ENCODE results near the gene FGFBP3. TPM values are rescaled to one million over a fixed set of nuclear protein-coding genes. Genes with fewer than 3 reads are reported as not detected.

FGFBP3 gene
- total and polyA plus RNA-seq, 2 donors (not counting 3 experiments of a cell fraction or from before 2014, with no cell fraction given), result 0.11 to 0.38 TPM

GRCh38 chr10:91908337-91909116 lies 759 bp downstream of the FGFBP3 start:
- TF ChIP-seq CTCF (IDR thresholded peaks at IDR 0.05; ENCODE audit: extremely low read depth in 1 of 2, insufficient read depth in 1 of 2, low read depth in 1 of 2, low read length in 2 of 2) (peak; percentile 37 to 51), EZH2 (IDR thresholded peaks at IDR 0.05; ENCODE audit: borderline replicate concordance, low read depth, low read length, severe bottlenecking) (peak; percentile 53), GATA2 (IDR thresholded peaks at IDR 0.05; ENCODE audit: insufficient read depth, insufficient read length, low read depth, low read length) (no peak), MYC (IDR thresholded peaks at IDR 0.05; ENCODE audit: low read depth, low read length) (peak; percentile 42)
- Histone ChIP-seq H2AFZ (ENCODE audit: low read depth, low read length) (peak overlapping the region; percentile 86), H3K9me3 (replicated peaks; ENCODE audit: control insufficient read depth, insufficient read depth, low read length) (no peaks in the 10 kb centered on the region), H3K79me2 (ENCODE audit: control insufficient read depth, insufficient read depth, low read length) (no peaks in the 10 kb centered on the region), H3K27me3 (ENCODE audit: control insufficient read depth in 2 of 2, insufficient read depth in 2 of 2, low read length in 2 of 2) (peaks cover 3% of the 10 kb centered on the region in 2 experiments), H3K9ac (replicated peaks; ENCODE audit: extremely low read depth, insufficient read depth, low read length) (peak overlapping the region; percentile 38), H3K9me1 (replicated peaks; ENCODE audit: control insufficient read depth, extremely low read depth, insufficient read depth, low read length) (no peaks in the 10 kb centered on the region), H3K27ac (ENCODE audit: insufficient read depth, low read depth, low read length) (no peak overlapping the region), H3K4me1 (ENCODE audit: control insufficient read depth, extremely low read depth, insufficient read depth, low read length) (peaks cover 18% of the 10 kb centered on the region), H4K20me1 (replicated peaks; ENCODE audit: control insufficient read depth, extremely low read depth, insufficient read depth, low read length) (no peaks in the 10 kb centered on the region), H3K4me3 (replicated peaks in 1 of 3; ENCODE audit: insufficient read depth in 1 of 3, low read depth in 1 of 3, low read length in 3 of 3) (peak overlapping the region; percentile 57 to 71 (median 63)), H3K36me3 (ENCODE audit: control insufficient read depth in 2 of 2, extremely low read depth in 1 of 2, insufficient read depth in 2 of 2, low read length in 2 of 2) (no peaks in the 10 kb centered on the region), H3K4me2 (ENCODE audit: insufficient read depth, low read length) (peak overlapping the region; percentile 96)
- CTCF ChIA-PET, result interaction anchor here (0.6 to 4.1 kb wide), 13 partner anchors 15 to 610 kb away, joined by 3 to 24 read pairs (median 3); partner anchors contain the start of gene BTAF1
- peak; percentile 28 for FAIRE-seq
- intact Hi-C loops (cut with micrococcal nuclease) (loop anchor here (2.0 kb wide), 1 partner anchor 110 kb away; the partner anchor contains the start of gene TNKS2), dilution Hi-C loops (cut with MboI; ENCODE audit: extremely low pct_ligation_motif_present, low sequenced_read_pairs) (no loop called here)
- DNase-seq (ENCODE audit: low read depth, low spot score), result peak; percentile 81
- POLR2A ChIA-PET, result interaction anchor here (1.6 kb wide), 1 partner anchor 15 kb away, joined by 6 read pairs; the partner anchor contains the start of gene BTAF1
- BruUV-seq (replicated peaks), result no TSS peak

Measured in endothelial cell of umbilical vein (primary cell).